Cardiac atrium fibroblast (primary cell): ENCODE results near the gene HHEX. TPM values are rescaled to one million over a fixed set of nuclear protein-coding genes. Genes with fewer than 3 reads are reported as not detected.

ENCODE experiments used
- total RNA-seq: library from RNA; depleted of rRNA; stranded (reverse); fragments of >200 nt; gene quantifications from 2 replicates; pipeline ENCODE4 v1.2.3, GENCODE V29; 2015

The HHEX gene
- 3.1 and 14.8 TPM in 2 replicates for total RNA-seq

GRCh38 chr10:92689663-92690210, at the start of gene HHEX:
Gene HHEX (plus strand): TSS chr10:92689955. CDS start chr10:92689987, 32 bp downstream.

Other genes with a start within 250 kb of the HHEX start
- gene IDE, start 115.9 kb upstream of the HHEX start, total RNA-seq = 19.7 and 27.1 TPM in 2 replicates
- gene KIF11, start 96.8 kb upstream of the HHEX start, total RNA-seq = 6.3 and 6.5 TPM in 2 replicates
- gene EXOC6, start 158.6 kb downstream of the HHEX start, total RNA-seq = 3.6 and 4.3 TPM in 2 replicates